Stimulated activated CD4-positive, alpha-beta T cell treated with anti-CD3 and anti-CD28 coated beads, TNF-alpha, amount 100 ng/mL, for 1 hour (primary cell): ENCODE data around the gene ERC2.

Experiments used
- DNase-seq, 3 donors: peaks; one replicate each; pipeline ENCODE4 v3.0.0-alpha.2; 2020; ENCODE audit warnings: low read depth in 3 of 3, low spot score in 1 of 3

ERC2 gene

GRCh38 chr3:55946574-55947160 lies 521.6 kb downstream of the ERC2 start:
- DNase-seq = no peak

GRCh38 chr3:55942868-55943267 lies 525.4 kb downstream of the ERC2 start:
- no peak for DNase-seq

DNA sequence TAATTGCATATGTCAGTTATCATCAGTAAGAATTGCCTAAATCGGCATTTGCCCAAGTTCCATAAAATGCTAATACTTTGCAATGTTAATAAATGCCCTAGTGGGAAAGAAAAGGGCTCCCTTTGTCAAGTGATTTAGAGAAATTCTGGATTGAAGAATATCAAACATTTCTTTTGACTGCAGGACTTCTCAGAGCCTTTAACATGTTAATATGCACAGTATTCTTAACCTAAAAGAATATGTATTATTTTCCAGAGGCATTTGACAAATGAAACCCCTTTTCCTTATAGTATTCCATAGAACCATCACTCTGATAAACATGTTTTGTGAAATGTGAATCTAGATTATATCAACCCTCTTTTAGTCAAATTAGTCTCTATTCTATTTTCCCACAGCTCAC lies 529.0 kb downstream of the ERC2 start:
- no peak for DNase-seq

DNA sequence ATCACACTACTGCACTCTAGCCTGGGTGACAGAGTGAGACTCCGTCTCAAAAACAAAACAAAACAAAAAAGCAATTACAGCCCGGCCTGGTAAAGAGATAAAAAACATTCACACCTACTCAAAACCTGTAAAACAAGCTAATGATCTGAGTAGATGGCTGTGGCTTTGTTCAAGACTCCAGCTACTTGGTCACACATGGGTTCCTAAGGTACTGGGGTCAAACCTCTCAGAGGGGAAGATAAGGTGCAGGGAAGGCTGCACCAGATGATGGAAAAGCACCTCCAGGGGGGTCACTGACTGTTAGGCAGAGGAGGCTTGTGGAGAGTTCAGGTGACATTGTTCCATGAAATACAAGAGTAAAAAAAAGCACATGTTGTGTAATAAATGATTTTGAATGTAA lies 531.0 kb downstream of the ERC2 start:
- no peak for DNase-seq

DNA sequence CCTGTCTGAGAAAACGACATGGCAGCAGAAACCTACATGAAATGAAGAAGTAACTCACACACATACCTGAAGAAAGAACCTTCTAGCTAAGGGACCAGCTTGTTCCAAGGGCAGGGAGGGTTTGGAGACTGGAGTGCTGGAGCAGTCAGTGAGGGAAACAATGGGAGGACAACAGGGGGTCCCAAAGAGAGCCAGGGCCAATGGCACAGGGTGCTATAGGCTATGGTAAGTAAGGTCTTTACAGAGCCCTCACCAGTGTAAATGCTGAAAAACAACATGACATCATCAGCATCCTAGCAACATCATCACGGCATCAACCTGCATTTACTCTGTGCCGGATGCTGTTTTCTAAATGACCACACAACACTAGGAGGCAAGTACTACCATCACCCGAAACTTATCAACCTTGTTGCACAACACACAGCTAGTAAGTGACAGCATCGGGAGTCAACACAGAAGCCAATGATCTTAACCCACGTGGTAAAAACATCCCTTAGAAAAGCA lies 531.7 kb downstream of the ERC2 start:
- DNase-seq = no peak

- DNase-seq = no peak
Observed at GRCh38 chr3:55935241-55935640, 533.0 kb downstream of the ERC2 start.

DNA sequence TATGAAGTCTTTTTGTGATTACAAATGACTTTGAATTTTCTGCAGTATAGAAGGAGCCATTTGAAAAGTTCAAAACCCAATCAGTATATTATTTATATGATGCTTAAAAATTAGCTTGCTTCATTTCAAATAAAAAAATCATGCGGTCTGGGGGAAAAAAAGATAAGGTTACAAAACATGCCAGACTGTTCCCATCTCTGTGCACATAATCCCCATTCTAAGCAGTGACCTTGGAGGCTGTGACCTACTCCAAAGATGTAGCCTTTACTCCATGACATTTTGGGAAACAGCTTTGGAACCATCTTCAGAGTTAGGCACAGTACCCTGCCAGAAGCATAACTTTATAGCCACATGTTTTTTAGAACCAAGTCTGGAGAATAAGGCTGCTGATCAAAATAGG lies 533.5 kb downstream of the ERC2 start:
- no peak for DNase-seq

GRCh38 chr3:55929154-55929869 lies 539.0 kb downstream of the ERC2 start:
- DNase-seq = no peak

- no peak for DNase-seq
Observed at GRCh38 chr3:55923626-55924025, 544.6 kb downstream of the ERC2 start.

DNA sequence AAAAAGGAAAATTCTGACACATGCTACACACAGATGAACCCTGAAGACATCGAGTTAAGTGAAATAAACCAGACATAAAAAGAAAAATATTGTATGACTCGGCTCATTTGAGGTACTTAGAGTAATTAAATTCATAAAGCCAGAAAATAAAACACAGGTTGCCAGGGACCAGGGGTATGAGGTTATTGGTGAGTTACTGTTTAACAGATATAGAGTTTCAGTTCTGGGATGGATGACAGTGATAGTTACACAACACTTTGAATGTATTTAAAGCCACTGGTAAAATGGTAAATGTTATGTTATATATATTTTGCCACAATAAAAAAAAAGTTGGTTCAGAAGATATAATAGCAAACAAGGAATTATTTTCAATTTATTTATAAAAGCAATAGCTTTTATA lies 545.1 kb downstream of the ERC2 start:
- DNase-seq = no peak

GRCh38 chr3:55912880-55913279 lies 555.4 kb downstream of the ERC2 start:
- no peak for DNase-seq

DNA sequence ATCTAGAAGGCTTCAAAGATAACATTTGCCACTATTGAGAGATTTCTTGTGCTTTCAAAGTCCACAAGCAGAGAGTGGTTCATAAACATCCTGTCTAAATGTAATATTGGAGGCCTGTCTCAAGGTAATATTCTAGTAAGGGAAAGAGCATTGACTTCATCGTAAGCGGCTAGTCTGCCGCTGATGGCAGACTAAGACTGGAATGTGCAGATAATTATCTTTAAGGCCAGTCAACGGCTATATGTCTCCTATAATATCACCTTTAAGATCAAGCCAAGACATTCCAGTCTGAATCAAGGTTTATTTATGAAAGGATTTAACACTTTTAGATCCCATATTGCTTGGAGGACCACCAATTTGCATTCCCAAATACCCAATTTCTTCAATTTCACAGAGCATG lies 557.0 kb downstream of the ERC2 start:
- no peak for DNase-seq

DNA sequence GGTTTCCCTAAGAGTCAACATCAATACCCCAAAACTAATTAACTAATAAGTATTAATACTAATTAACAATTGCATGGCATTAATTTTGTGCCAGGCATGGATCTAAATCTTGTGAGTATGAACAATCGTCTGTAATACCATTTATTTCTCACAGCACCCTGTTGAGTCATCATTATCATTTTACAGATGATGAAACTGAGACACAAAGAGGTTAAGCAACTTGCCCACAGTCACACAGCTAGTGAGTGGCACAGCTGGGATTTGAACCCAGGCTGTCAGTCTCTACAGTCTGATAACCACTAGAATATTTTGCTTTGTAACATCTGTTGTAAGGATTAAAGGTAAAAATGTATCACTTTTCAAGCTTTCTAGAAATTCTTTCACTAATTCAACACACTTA lies 557.7 kb downstream of the ERC2 start:
- no peak for DNase-seq

DNA sequence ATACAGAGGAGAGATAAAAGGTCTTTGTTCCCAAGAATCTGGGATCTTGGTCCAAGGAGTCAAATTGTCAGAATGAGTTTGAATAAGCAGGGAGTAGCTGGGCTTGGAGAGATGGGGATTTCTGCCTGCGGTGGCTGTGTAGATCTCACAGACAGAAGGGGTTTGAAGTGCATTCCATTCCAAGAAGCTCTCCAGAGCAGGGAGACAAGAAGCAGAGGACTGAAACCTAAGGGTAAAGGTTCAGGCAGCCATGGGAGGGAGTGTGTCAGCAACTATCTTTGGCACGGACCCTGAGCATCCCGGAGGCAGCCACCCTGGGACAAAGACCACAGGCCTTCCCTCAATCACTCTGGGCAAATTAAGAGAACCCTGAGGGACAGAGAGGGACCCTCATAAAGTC lies 558.9 kb downstream of the ERC2 start:
- DNase-seq = no peak

GRCh38 chr3:55907616-55908015 lies 560.7 kb downstream of the ERC2 start:
- no peak for DNase-seq

DNA sequence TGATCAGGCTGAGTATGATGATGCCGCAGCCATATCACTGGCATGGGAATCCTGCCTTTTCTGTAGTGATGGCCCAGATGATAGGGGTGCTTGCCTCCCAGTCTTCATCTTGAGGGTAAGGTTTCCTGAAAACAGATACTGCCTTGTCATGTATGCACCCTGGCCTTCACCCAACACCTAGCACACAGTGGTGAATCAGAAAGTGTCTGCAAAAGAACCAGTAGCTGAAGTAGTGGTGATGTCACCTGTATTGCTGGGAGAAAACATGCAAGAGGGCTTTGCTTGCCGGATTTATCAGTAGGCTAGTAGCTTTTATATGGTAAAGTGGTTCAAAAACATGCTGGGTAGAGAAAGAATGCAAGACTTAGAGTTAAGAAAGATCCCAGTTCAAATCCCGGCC lies 561.4 kb downstream of the ERC2 start:
- no peak for DNase-seq

DNA sequence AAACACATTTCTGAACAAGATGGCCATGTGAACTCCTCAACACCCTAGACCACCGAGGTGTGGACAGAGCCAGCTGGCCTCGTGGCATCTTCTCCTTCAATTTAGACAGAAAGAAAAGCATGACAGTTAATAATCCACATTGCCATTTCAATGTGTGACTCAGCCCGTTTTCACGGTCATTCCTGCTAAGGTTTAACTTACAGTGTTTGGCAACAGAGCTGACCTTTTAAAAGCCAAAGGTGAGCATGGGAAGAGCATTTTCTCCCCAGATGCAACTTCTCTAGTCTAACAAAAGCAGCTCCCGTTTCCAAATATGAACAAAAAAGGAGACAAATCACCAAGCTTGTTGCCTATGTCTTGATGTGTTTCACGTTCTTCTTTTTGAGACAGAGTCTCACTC lies 563.6 kb downstream of the ERC2 start:
- no peak for DNase-seq

- DNase-seq = no peak
Observed at GRCh38 chr3:55903680-55904079, 564.6 kb downstream of the ERC2 start.

- no peak for DNase-seq
Observed at GRCh38 chr3:55902221-55902900, 565.9 kb downstream of the ERC2 start.

GRCh38 chr3:55899887-55900286 lies 568.4 kb downstream of the ERC2 start:
- no peak for DNase-seq

GRCh38 chr3:55897573-55898224 lies 570.6 kb downstream of the ERC2 start:
- DNase-seq = no peak
